SK-N-SH (cell line): ENCODE data around the gene SLF2. TPM values are rescaled to one million over a fixed set of nuclear protein-coding genes. Genes with fewer than 3 reads are reported as not detected.

Source experiments
- CTCF ChIA-PET: fragments of 300-600, 350-600 bp; formaldehyde crosslinking; extraction: SDS; loops from one replicate; lab custom pipeline; 2021; lab: Yijun Ruan, JAX
- POLR2A ChIA-PET: fragments of 350-600 bp; sonication (Branson Sonifier 250); formaldehyde crosslinking; extraction: SDS; loops from one replicate; lab custom pipeline; 2020; ENCODE audit warnings: antibody characterized with exemption, inconsistent platforms; lab: Yijun Ruan, JAX
- DNase-seq: peaks from one replicate; pipeline ENCODE4 v3.0.0; 2012
- H2AFZ ChIP-seq: fragments of 200-600 bp; sonication (generic); 2 replicates; pipeline ENCODE4 v1.8.1; 2016; ENCODE audit warnings: antibody characterized with exemption, mild to moderate bottlenecking, low read depth
- H3F3A ChIP-seq: fragments of 200-600 bp; sonication (generic); replicated peaks from 2 replicates; pipeline ENCODE3; 2016; ENCODE audit warnings: antibody characterized with exemption, mild to moderate bottlenecking; ENCODE audit not compliant: insufficient read depth
- H3K27ac ChIP-seq, 2 experiments: fragments of 200-500 bp in 1 of 2; fragments of 200-600 bp in 1 of 2; sonication (Bioruptor generic) in 1 of 2; sonication (generic), shearing (Covaris generic) in 1 of 2; 2 replicates each; pipeline versions ENCODE4 v1.5.1 to v1.6.1; 2014 to 2016; ENCODE audit warnings: low read depth in 2 of 2, inconsistent platforms in 1 of 2, low read length in 1 of 2, mild to moderate bottlenecking in 1 of 2, mixed read lengths in 1 of 2
- H3K27me3 ChIP-seq: fragments of 200-600 bp; sonication (generic), shearing (Covaris generic); 2 replicates; pipeline ENCODE4 v1.6.1; 2016; ENCODE audit warnings: mixed run types; ENCODE audit not compliant: insufficient read depth
- H3K36me3 ChIP-seq, 2 experiments: fragments of 200-500 bp in 1 of 2; fragments of 200-600 bp in 1 of 2; sonication (Bioruptor generic) in 1 of 2; sonication (generic) in 1 of 2; replicated peaks in 1 of 2; 2 replicates each; pipeline versions ENCODE3 to v1.5.1; 2014 to 2016; ENCODE audit warnings: low read length in 1 of 2, mild to moderate bottlenecking in 1 of 2; ENCODE audit not compliant: insufficient read depth in 2 of 2, control insufficient read depth in 1 of 2
- H3K4me1 ChIP-seq, 2 experiments: fragments of 200-500 bp in 1 of 2; fragments of 200-600 bp in 1 of 2; sonication (Bioruptor generic) in 1 of 2; sonication (generic), shearing (Covaris generic) in 1 of 2; 2 replicates each; pipeline versions ENCODE4 v1.5.1 to v1.6.1; 2014 to 2016; ENCODE audit warnings: low read depth in 1 of 2, low read length in 1 of 2, mixed run types in 1 of 2; ENCODE audit not compliant: insufficient read depth in 2 of 2, control insufficient read depth in 1 of 2
- H3K4me2 ChIP-seq: fragments of 200-600 bp; sonication (generic), shearing (Covaris generic); 2 replicates; pipeline ENCODE4 v1.6.1; 2017; ENCODE audit warnings: mixed run types
- H3K4me3 ChIP-seq, 2 experiments: fragments of 200-500 bp in 1 of 2; fragments of 200-600 bp in 1 of 2; sonication (Bioruptor generic) in 1 of 2; sonication (generic), shearing (Covaris generic) in 1 of 2; 2 replicates each; pipeline versions ENCODE4 v1.5.1 to v1.8.1; 2014 to 2016; ENCODE audit warnings: low read depth in 2 of 2, inconsistent platforms in 1 of 2, low read length in 1 of 2, mild to moderate bottlenecking in 1 of 2, mixed read lengths in 1 of 2, moderate library complexity in 1 of 2
- H3K79me2 ChIP-seq: fragments of 200-600 bp; sonication (generic); 2 replicates; pipeline ENCODE4 v1.8.1; 2017; ENCODE audit warnings: mild to moderate bottlenecking; ENCODE audit not compliant: insufficient read depth
- H3K9ac ChIP-seq: fragments of 200-600 bp; sonication (generic); 2 replicates; pipeline ENCODE4 v1.6.1; 2017; ENCODE audit warnings: mixed run types
- H3K9me2 ChIP-seq: fragments of 200-600 bp; sonication (generic); 2 replicates; pipeline ENCODE4 v1.6.1; 2017; ENCODE audit warnings: mixed run types
- H3K9me3 ChIP-seq: fragments of 200-600 bp; sonication (generic); 2 replicates; pipeline ENCODE4 v1.6.1; 2017; ENCODE audit warnings: mixed run types, mild to moderate bottlenecking, moderate library complexity
- H4K20me1 ChIP-seq: fragments of 200-600 bp; sonication (generic); 2 replicates; pipeline ENCODE4 v1.6.1; 2017; ENCODE audit warnings: mild to moderate bottlenecking, mixed run types; ENCODE audit not compliant: insufficient read depth
- ELF1 ChIP-seq: IDR thresholded peaks from 2 replicates; pipeline ENCODE4 v1.4.0; 2012
- EZH2phosphoT487 ChIP-seq: fragments of 200-600 bp; sonication (generic); IDR thresholded peaks from 2 replicates; pipeline ENCODE4 v1.6.1; 2017; ENCODE audit warnings: low read depth, mixed run types, mild to moderate bottlenecking, antibody characterized with exemption, moderate library complexity, borderline replicate concordance
- FOSL2 ChIP-seq: IDR thresholded peaks from 2 replicates; pipeline ENCODE4 v1.4.0; 2012; ENCODE audit warnings: low read depth, mild to moderate bottlenecking, moderate library complexity, borderline replicate concordance
- FOXM1 ChIP-seq: IDR thresholded peaks from 2 replicates; pipeline ENCODE4 v1.4.0; 2012; ENCODE audit warnings: low read depth, mild to moderate bottlenecking
- GABPA ChIP-seq: IDR thresholded peaks from 2 replicates; pipeline ENCODE4 v1.4.0; 2012; ENCODE audit warnings: low read depth, mild to moderate bottlenecking
- MXI1 ChIP-seq: IDR thresholded peaks from 2 replicates; pipeline ENCODE4 v1.6.1; 2012; ENCODE audit warnings: mild to moderate bottlenecking, low read depth, low read length, improper control_type of control experiment
- NFIC ChIP-seq: IDR thresholded peaks from 2 replicates; pipeline ENCODE4 v1.4.0; 2012; ENCODE audit warnings: borderline replicate concordance
- NRF1 ChIP-seq: IDR thresholded peaks from 2 replicates; pipeline ENCODE4 v1.6.1; 2012; ENCODE audit warnings: low read depth, mild to moderate bottlenecking, low read length
- POLR2AphosphoS5 ChIP-seq: IDR thresholded peaks from 2 replicates; pipeline ENCODE4 v1.6.1; 2012; ENCODE audit warnings: low read depth, low read length
- RAD21 ChIP-seq: IDR thresholded peaks from 2 replicates; pipeline ENCODE4 v1.6.1; 2012; ENCODE audit warnings: mild to moderate bottlenecking, low read length
- SIN3A ChIP-seq: IDR thresholded peaks from 2 replicates; pipeline ENCODE4 v1.6.1; 2012; ENCODE audit warnings: low read depth, mild to moderate bottlenecking, low read length, moderate library complexity, borderline replicate concordance
- TEAD4 ChIP-seq: IDR thresholded peaks from 2 replicates; pipeline ENCODE4 v1.4.0; 2012; ENCODE audit warnings: mild to moderate bottlenecking, borderline replicate concordance; ENCODE audit not compliant: insufficient read depth
- WGBS: methylation state at CpG from one replicate; pipeline ENCODE4 v1.1.6; 2017; ENCODE audit warnings: low lambda C conversion rate; 5-methylcytosine and 5-hydroxymethylcytosine counted together
- polyA plus RNA-seq, 3 experiments: library from polyadenylated mRNA; depleted of rRNA; stranded (reverse); fragments of >200 nt; gene quantifications; 2 replicates each; pipeline ENCODE4 v1.2.3, GENCODE V29; 2012
- TF ChIP-seq, protein P1 (sequence below): IDR thresholded peaks from 2 replicates; pipeline ENCODE4 v1.6.1; 2012; ENCODE audit warnings: mild to moderate bottlenecking, low read depth, low read length, moderate library complexity
- TF ChIP-seq, protein P2 (sequence below): fragments of 150-350 bp; IDR thresholded peaks from 2 replicates; pipeline ENCODE4 v1.6.1; 2016; ENCODE audit warnings: mild to moderate bottlenecking, low read depth, low read length

The SLF2 gene
- polyA plus RNA-seq, 1 of the 3 experiments (the other 2 are of a cell fraction), result 6.3 TPM

DNA sequence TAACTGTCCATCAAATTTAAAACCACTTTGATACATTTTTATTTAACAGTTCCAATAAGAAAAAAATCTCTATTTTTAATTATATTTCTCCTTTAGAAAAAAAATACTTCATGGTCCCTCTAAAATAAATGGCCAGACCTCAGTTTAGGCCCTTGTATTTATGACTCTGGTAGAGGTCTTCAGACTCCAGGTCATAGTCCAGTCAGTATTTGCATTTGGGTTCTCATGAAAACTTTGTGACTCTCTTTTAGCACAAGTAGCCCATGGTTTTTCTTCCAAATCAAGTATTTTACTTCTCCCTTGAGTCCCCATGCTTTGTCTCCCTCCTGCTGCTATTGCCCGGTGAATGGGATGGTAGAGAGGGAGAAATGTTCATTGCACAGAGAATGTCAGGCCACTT is 51.1 kb downstream of the SLF2 start (continued):
- TF ChIP-seq POLR2AphosphoS5 (no peak), NRF1 (no peak), SIN3A (no peak), EZH2phosphoT487 (no peak), MXI1 (no peak), NFIC (no peak), TEAD4 (no peak)
- TF ChIP-seq, protein P1, sequence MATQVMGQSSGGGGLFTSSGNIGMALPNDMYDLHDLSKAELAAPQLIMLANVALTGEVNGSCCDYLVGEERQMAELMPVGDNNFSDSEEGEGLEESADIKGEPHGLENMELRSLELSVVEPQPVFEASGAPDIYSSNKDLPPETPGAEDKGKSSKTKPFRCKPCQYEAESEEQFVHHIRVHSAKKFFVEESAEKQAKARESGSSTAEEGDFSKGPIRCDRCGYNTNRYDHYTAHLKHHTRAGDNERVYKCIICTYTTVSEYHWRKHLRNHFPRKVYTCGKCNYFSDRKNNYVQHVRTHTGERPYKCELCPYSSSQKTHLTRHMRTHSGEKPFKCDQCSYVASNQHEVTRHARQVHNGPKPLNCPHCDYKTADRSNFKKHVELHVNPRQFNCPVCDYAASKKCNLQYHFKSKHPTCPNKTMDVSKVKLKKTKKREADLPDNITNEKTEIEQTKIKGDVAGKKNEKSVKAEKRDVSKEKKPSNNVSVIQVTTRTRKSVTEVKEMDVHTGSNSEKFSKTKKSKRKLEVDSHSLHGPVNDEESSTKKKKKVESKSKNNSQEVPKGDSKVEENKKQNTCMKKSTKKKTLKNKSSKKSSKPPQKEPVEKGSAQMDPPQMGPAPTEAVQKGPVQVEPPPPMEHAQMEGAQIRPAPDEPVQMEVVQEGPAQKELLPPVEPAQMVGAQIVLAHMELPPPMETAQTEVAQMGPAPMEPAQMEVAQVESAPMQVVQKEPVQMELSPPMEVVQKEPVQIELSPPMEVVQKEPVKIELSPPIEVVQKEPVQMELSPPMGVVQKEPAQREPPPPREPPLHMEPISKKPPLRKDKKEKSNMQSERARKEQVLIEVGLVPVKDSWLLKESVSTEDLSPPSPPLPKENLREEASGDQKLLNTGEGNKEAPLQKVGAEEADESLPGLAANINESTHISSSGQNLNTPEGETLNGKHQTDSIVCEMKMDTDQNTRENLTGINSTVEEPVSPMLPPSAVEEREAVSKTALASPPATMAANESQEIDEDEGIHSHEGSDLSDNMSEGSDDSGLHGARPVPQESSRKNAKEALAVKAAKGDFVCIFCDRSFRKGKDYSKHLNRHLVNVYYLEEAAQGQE, result no peak

DNA sequence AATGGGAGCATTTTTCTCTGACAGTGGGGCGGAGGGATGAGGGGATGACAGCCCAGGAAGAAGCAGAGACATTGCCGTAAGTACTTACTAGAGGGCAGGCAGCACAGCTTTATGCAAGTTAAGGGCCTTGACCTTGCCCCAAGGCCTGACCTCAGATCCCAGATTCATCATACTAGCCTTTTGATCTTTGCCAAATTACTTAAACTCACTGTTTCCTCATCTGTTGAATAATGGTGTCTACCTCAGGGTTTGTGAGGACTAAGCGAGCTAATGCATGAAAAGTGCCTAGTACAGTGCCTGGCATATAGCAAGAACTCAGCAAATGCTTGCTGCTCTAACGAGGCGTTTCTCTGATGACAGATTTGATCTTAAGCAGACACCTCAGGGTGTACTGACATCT is 53.1 kb downstream of the SLF2 start:
- H2AFZ ChIP-seq, result no peak overlapping the region
- H4K20me1 ChIP-seq, result no peaks in the 10 kb centered on the region
- no peaks in the 10 kb centered on the region for H3K79me2 ChIP-seq
- WGBS, result 84% methylated on average over 4 of the region's 5 CpGs
- no peak overlapping the region for H3K4me2 ChIP-seq
- no peaks in the 10 kb centered on the region for H3K27me3 ChIP-seq
- ChIA-PET POLR2A (interaction anchor here (1.3 kb wide), 1 partner anchor 52 kb away, joined by 3 read pairs; no protein-coding TSS in a partner anchor), CTCF (interaction anchor here (0.6 to 3.8 kb wide), 5 partner anchors 28 to 88 kb away, joined by 3 to 15 read pairs (median 7); no protein-coding TSS in a partner anchor)
- H3K27ac ChIP-seq, result no peak overlapping the region
- DNase-seq, result no peak
- TF ChIP-seq POLR2AphosphoS5 (no peak; the same call in 1 of the 2 replicates), SIN3A (no peak), RAD21 (no peak), NRF1 (no peak), GABPA (no peak), FOXM1 (no peak), MXI1 (no peak), ELF1 (no peak), FOSL2 (no peak)
- TF ChIP-seq, protein P1, result no peak
- TF ChIP-seq, protein P2, sequence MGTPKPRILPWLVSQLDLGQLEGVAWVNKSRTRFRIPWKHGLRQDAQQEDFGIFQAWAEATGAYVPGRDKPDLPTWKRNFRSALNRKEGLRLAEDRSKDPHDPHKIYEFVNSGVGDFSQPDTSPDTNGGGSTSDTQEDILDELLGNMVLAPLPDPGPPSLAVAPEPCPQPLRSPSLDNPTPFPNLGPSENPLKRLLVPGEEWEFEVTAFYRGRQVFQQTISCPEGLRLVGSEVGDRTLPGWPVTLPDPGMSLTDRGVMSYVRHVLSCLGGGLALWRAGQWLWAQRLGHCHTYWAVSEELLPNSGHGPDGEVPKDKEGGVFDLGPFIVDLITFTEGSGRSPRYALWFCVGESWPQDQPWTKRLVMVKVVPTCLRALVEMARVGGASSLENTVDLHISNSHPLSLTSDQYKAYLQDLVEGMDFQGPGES, result no peak
- H3K9ac ChIP-seq, result no peak overlapping the region
- H3K4me1 ChIP-seq, result peaks cover 4 to 18% of the 10 kb centered on the region in 2 experiments; a peak in 2 of 4 replicates
- H3K9me2 ChIP-seq, result no peaks in the 10 kb centered on the region
- no peak overlapping the region for H3K4me3 ChIP-seq
- peaks cover 43 to 53% of the 10 kb centered on the region in 2 experiments for H3K36me3 ChIP-seq
- no peaks in the 10 kb centered on the region for H3K9me3 ChIP-seq
- H3F3A ChIP-seq, result peaks cover 10% of the 10 kb centered on the region
